Natural killer cell (primary cell): ENCODE results near the gene SGO1. TPM values are rescaled to one million over a fixed set of nuclear protein-coding genes. Genes with fewer than 3 reads are reported as not detected.

Experiments used
- ATAC-seq, 3 donors: fragments of 150-1000 bp in 2 of 3; fragments of 200-7000 bp in 1 of 3; cut with Tn5 transposase; 1 replicate in 1 of 3; 2 replicates in 2 of 3; pipeline ENCODE4 v1.10.0; 2021; ENCODE audit warnings: mild to moderate bottlenecking in 2 of 3, moderate library complexity in 2 of 3
- DNase-seq, 2 donors: peaks; one replicate each; pipeline versions ENCODE4 v3.0.0 to v3.0.0-alpha.2; 2013 to 2021; ENCODE audit warnings: mixed read lengths in 1 of 2
- H3K27ac ChIP-seq: one replicate; pipeline ENCODE4 v1.5.1; 2013; ENCODE audit warnings: mild to moderate bottlenecking, low read length
- H3K27me3 ChIP-seq: one replicate; pipeline ENCODE4 v1.6.1; 2013; ENCODE audit warnings: low read length; ENCODE audit not compliant: control insufficient read depth, insufficient read depth
- H3K36me3 ChIP-seq: one replicate; pipeline ENCODE4 v1.6.1; 2013; ENCODE audit warnings: low read length; ENCODE audit not compliant: control insufficient read depth, insufficient read depth
- H3K4me1 ChIP-seq: one replicate; pipeline ENCODE4 v1.6.1; 2013; ENCODE audit warnings: low read length; ENCODE audit not compliant: control insufficient read depth, insufficient read depth
- H3K4me3 ChIP-seq: one replicate; pipeline ENCODE4 v1.5.1; 2013; ENCODE audit warnings: low read length
- H3K9me3 ChIP-seq: one replicate; pipeline ENCODE4 v1.6.1; 2013; ENCODE audit warnings: low read length; ENCODE audit not compliant: control insufficient read depth, insufficient read depth
- H3K27ac Mint-ChIP-seq, 2 donors: one replicate each; pipeline ENCODE4 v1.8.0; 2022; ENCODE audit warnings: mild to moderate bottlenecking in 2 of 2, mixed read lengths in 2 of 2, moderate library complexity in 1 of 2
- H3K27me3 Mint-ChIP-seq, 2 donors: one replicate each; pipeline ENCODE4 v1.8.0; 2022; ENCODE audit warnings: low read depth in 2 of 2, mixed read lengths in 2 of 2
- H3K36me3 Mint-ChIP-seq: one replicate; pipeline ENCODE4 v1.8.0; 2022; ENCODE audit warnings: mixed read lengths
- H3K4me1 Mint-ChIP-seq, 2 donors: one replicate each; pipeline ENCODE4 v1.8.0; 2022; ENCODE audit warnings: mixed read lengths in 2 of 2
- H3K4me3 Mint-ChIP-seq: one replicate; pipeline ENCODE4 v1.8.0; 2022; ENCODE audit warnings: mild to moderate bottlenecking, moderate library complexity, mixed read lengths
- H3K9me3 Mint-ChIP-seq, 2 donors: one replicate each; pipeline ENCODE4 v1.8.0; 2022; ENCODE audit warnings: mixed read lengths in 2 of 2
- CTCF ChIP-seq: fragments of 200-600 bp; IDR thresholded peaks from one replicate; pipeline ENCODE4 v1.8.0; 2022; ENCODE audit warnings: antibody characterized with exemption
- WGBS: methylation state at CpG from one replicate; pipeline ENCODE4 v1.1.7; 2013; ENCODE audit warnings: missing lambda C conversion rate; ENCODE audit not compliant: insufficient coverage; 5-methylcytosine and 5-hydroxymethylcytosine counted together
- intact Hi-C: fragments of 100-400 bp; cut with micrococcal nuclease; formaldehyde crosslinking; loops from one replicate; pipeline ENCODE4 v1.14.2; 2022
- total RNA-seq, 4 donors: library from RNA; stranded (reverse); fragments of 120-200 nt in 1 of 4; gene quantifications; one replicate each; pipeline versions ENCODE4 v1.2.3 to v1.2.4, GENCODE V29; 2013 to 2022

The SGO1 gene
- total RNA-seq, 3 donors from 2014 or later (not counting 1 experiment from before 2014, with no cell fraction given) = 0.55 to 1.4 (median 0.94) TPM

- no peaks in the 10 kb centered on the region for H3K9me3 Mint-ChIP-seq
- Histone ChIP-seq H3K9me3 (no peaks in the 10 kb centered on the region), H3K4me1 (peaks cover 3% of the 10 kb centered on the region), H3K36me3 (peaks cover 75% of the 10 kb centered on the region), H3K27me3 (no peaks in the 10 kb centered on the region), H3K27ac (no peak overlapping the region), H3K4me3 (no peak overlapping the region)
- no peak for TF ChIP-seq CTCF
- H3K4me3 Mint-ChIP-seq = no peak overlapping the region
- peaks cover 7 to 8% of the 10 kb centered on the region in 2 donors for H3K4me1 Mint-ChIP-seq
- DNase-seq (no peak), ATAC-seq (no peak)
- peak overlapping the region in 1 of 2 donors; percentile 50 for H3K27ac Mint-ChIP-seq
- H3K36me3 Mint-ChIP-seq = peaks cover 32% of the 10 kb centered on the region
- intact Hi-C loops = no loop called here
- no peaks in the 10 kb centered on the region for H3K27me3 Mint-ChIP-seq
- 95% methylated on average over 1 of the region's 2 CpGs for WGBS
Measured at GRCh38 chr3:20123131-20123652, 62.8 kb downstream of the SGO1 start.

GRCh38 chr3:20121088-20121487, 64.9 kb downstream of the SGO1 start:
- H3K4me3 ChIP-seq = no peak overlapping the region
- no peaks in the 10 kb centered on the region for H3K9me3 Mint-ChIP-seq
- no peaks in the 10 kb centered on the region for H3K27me3 Mint-ChIP-seq
- 100% methylated on average over 1 of the region's 3 CpGs for WGBS
- peaks cover 7 to 19% of the 10 kb centered on the region in 2 donors for H3K4me1 Mint-ChIP-seq
- H3K27ac Mint-ChIP-seq = peak overlapping the region in 1 of 2 donors; percentile 48
- intact Hi-C loops = no loop called here
- H3K9me3 ChIP-seq = no peaks in the 10 kb centered on the region
- peaks cover 73% of the 10 kb centered on the region for H3K36me3 ChIP-seq
- DNase-seq = no peak
- no peak overlapping the region for H3K27ac ChIP-seq
- TF ChIP-seq CTCF = no peak
- ATAC-seq = no peak
- no peaks in the 10 kb centered on the region for H3K27me3 ChIP-seq
- H3K36me3 Mint-ChIP-seq = peaks cover 17% of the 10 kb centered on the region
- H3K4me3 Mint-ChIP-seq = no peak overlapping the region
- H3K4me1 ChIP-seq = peaks cover 3% of the 10 kb centered on the region

Other genes starting within 250 kb of the SGO1 start
- 100 to 1,000 TPM; 102 to 109 (median 102) TPM for gene RAB5A, start 239.1 kb downstream of the SGO1 start, total RNA-seq
- not detected for gene PP2D1, start 173.9 kb downstream of the SGO1 start, total RNA-seq
- 100 to 1,000 TPM; 132 to 156 (median 146) TPM for gene KAT2B, start 145.8 kb downstream of the SGO1 start, total RNA-seq